Measurements from ENCODE around the gene PTN. TPM values are rescaled to one million over a fixed set of nuclear protein-coding genes. Genes with fewer than 3 reads are reported as not detected.

The PTN gene
- total RNA-seq, 2 experiments from 2014 or later = not detected

GRCh38 chr7:137345799-137346449 is 2.4 kb upstream of the PTN start:
- no peak for DNase-seq
- Mint-ChIP-seq H3K27ac (no peak overlapping the region), H3K4me3 (no peak overlapping the region), H3K9me3 (peaks cover 2% of the 10 kb centered on the region), H3K27me3 (ENCODE audit: low read depth) (peaks cover 16% of the 10 kb centered on the region), H3K36me3 (ENCODE audit: low read depth) (no peaks in the 10 kb centered on the region), H3K4me1 (ENCODE audit: low read depth) (peaks cover 2% of the 10 kb centered on the region)
- intact Hi-C loops (cut with micrococcal nuclease) = no loop called here
- CTCF ChIA-PET = no interaction called here

DNA sequence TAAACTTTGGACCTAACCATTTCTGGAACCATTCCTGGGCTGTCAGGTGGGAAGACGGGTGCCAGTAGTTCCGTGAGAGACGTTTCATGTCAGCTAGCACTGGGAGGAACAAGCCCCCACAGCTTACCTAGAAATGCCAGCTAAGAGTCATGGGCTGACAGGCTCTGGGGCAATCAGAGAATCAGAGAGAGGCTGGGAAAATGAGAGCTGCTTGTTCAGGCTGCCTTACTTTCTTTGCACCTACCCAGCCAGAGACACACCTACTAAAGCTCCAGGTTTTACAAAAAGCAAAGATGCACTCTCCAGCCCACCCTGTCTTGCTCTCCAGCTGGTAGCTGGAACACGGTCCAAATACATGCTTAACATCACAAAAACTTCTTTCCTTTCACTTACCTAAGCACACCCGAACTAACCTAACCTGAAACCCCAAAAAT is 688 bp downstream of the PTN start:
- CTCF ChIA-PET = no interaction called here
- no peak overlapping the region for H3K27ac Mint-ChIP-seq

DNA sequence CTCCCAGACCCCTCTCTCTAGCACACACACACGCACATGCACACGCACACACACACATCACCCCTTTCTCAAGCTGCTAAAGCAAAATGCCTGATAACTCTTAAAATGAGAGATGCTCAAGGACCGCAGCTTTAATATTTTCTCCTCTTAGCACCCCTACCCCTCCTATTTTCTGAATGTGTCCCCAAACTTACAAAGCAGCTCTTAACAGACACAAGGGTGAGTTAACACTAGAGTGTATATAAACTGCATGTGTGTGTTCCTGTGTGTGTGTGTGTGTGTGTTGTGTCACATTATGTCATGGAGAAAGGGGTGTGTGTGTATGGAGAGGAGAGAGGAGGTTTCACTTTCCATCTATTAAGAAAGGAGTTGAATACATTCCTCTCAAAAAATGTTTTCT is 1.3 kb downstream of the PTN start:
- peaks cover 4% of the 10 kb centered on the region for H3K9me3 Mint-ChIP-seq
- no peaks in the 10 kb centered on the region for H3K36me3 Mint-ChIP-seq (ENCODE audit: low read depth)
- no peak overlapping the region for H3K27ac Mint-ChIP-seq
- CTCF ChIA-PET = no interaction called here
- peaks cover 2% of the 10 kb centered on the region for H3K4me1 Mint-ChIP-seq (ENCODE audit: low read depth)
- intact Hi-C loops (cut with micrococcal nuclease) = no loop called here
- DNase-seq = no peak
- peaks cover 16% of the 10 kb centered on the region for H3K27me3 Mint-ChIP-seq (ENCODE audit: low read depth)
- H3K4me3 Mint-ChIP-seq = no peak overlapping the region

More for the DNA sequence above, 688 bp downstream of the PTN start:
- Mint-ChIP-seq H3K36me3 (ENCODE audit: low read depth) (no peaks in the 10 kb centered on the region), H3K4me3 (no peak overlapping the region), H3K9me3 (peaks cover 2% of the 10 kb centered on the region), H3K4me1 (ENCODE audit: low read depth) (peaks cover 2% of the 10 kb centered on the region), H3K27me3 (ENCODE audit: low read depth) (peaks cover 16% of the 10 kb centered on the region)
- DNase-seq = no peak
- intact Hi-C loops (cut with micrococcal nuclease) = no loop called here

GRCh38 chr7:137337902-137338301 is 5.6 kb downstream of the PTN start:
- CTCF ChIA-PET = no interaction called here
- H3K36me3 Mint-ChIP-seq (ENCODE audit: low read depth) = no peaks in the 10 kb centered on the region
- H3K9me3 Mint-ChIP-seq = peaks cover 3% of the 10 kb centered on the region
- intact Hi-C loops (cut with micrococcal nuclease) = no loop called here
- no peaks in the 10 kb centered on the region for H3K4me1 Mint-ChIP-seq (ENCODE audit: low read depth)
- no peaks in the 10 kb centered on the region for H3K27me3 Mint-ChIP-seq (ENCODE audit: low read depth)
- no peak overlapping the region for H3K4me3 Mint-ChIP-seq
- no peak for DNase-seq
- H3K27ac Mint-ChIP-seq = no peak overlapping the region

DNA sequence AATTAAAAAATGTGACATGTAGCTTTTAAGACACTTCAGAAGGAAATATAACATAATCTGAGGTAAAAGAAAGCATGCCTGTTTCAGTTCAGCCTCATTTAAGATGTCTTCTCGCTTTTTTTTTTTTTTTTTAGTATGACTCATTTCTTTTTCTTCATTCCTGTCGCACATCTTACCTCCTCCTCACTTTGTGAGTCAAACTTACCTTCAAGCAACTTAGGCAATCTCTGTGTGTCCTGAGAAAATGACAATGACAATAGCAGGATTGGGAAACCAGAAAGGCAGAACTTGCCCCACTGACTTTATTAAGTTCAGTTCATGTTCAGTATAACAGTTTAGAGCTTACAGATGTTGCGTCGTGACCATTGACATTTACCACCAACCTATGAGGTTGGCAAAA is 7.7 kb downstream of the PTN start:
- no peaks in the 10 kb centered on the region for H3K4me1 Mint-ChIP-seq (ENCODE audit: low read depth)
- no peaks in the 10 kb centered on the region for H3K27me3 Mint-ChIP-seq (ENCODE audit: low read depth)
- intact Hi-C loops (cut with micrococcal nuclease) = no loop called here

GRCh38 chr7:137331378-137331777 is 12.2 kb downstream of the PTN start:
- Mint-ChIP-seq H3K4me1 (ENCODE audit: low read depth) (no peaks in the 10 kb centered on the region), H3K27me3 (ENCODE audit: low read depth) (no peaks in the 10 kb centered on the region), H3K4me3 (no peak overlapping the region), H3K9me3 (peaks cover 1% of the 10 kb centered on the region), H3K27ac (no peak overlapping the region), H3K36me3 (ENCODE audit: low read depth) (no peaks in the 10 kb centered on the region)
- intact Hi-C loops (cut with micrococcal nuclease) = no loop called here
- CTCF ChIA-PET = no interaction called here
- DNase-seq = no peak

More for the DNA sequence above, 7.7 kb downstream of the PTN start:
- no peak overlapping the region for H3K4me3 Mint-ChIP-seq
- H3K36me3 Mint-ChIP-seq (ENCODE audit: low read depth) = no peaks in the 10 kb centered on the region
- no peak overlapping the region for H3K27ac Mint-ChIP-seq
- H3K9me3 Mint-ChIP-seq = peaks cover 3% of the 10 kb centered on the region
- no peak for DNase-seq
- CTCF ChIA-PET = no interaction called here

- Mint-ChIP-seq H3K4me3 (no peak overlapping the region), H3K27ac (no peak overlapping the region), H3K36me3 (ENCODE audit: low read depth) (no peaks in the 10 kb centered on the region), H3K27me3 (ENCODE audit: low read depth) (no peaks in the 10 kb centered on the region), H3K4me1 (ENCODE audit: low read depth) (no peaks in the 10 kb centered on the region), H3K9me3 (peaks cover 3% of the 10 kb centered on the region)
- CTCF ChIA-PET = no interaction called here
- DNase-seq = no peak
- intact Hi-C loops (cut with micrococcal nuclease) = no loop called here
Measured at GRCh38 chr7:137329411-137329810, 14.1 kb downstream of the PTN start.

GRCh38 chr7:137328373-137329120 is 15.0 kb downstream of the PTN start:
- DNase-seq = no peak
- Mint-ChIP-seq H3K4me1 (ENCODE audit: low read depth) (no peaks in the 10 kb centered on the region), H3K4me3 (no peak overlapping the region), H3K36me3 (ENCODE audit: low read depth) (no peaks in the 10 kb centered on the region), H3K27ac (no peak overlapping the region), H3K9me3 (peaks cover 3% of the 10 kb centered on the region), H3K27me3 (ENCODE audit: low read depth) (no peaks in the 10 kb centered on the region)
- CTCF ChIA-PET = no interaction called here
- intact Hi-C loops (cut with micrococcal nuclease) = no loop called here

GRCh38 chr7:137325927-137326326 is 17.6 kb downstream of the PTN start:
- intact Hi-C loops (cut with micrococcal nuclease) = no loop called here
- no peak overlapping the region for H3K27ac Mint-ChIP-seq
- H3K4me1 Mint-ChIP-seq (ENCODE audit: low read depth) = no peaks in the 10 kb centered on the region
- no peak for DNase-seq
- H3K9me3 Mint-ChIP-seq = peaks cover 4% of the 10 kb centered on the region
- H3K36me3 Mint-ChIP-seq (ENCODE audit: low read depth) = no peaks in the 10 kb centered on the region
- H3K27me3 Mint-ChIP-seq (ENCODE audit: low read depth) = no peaks in the 10 kb centered on the region
- CTCF ChIA-PET = no interaction called here
- H3K4me3 Mint-ChIP-seq = no peak overlapping the region

DNA sequence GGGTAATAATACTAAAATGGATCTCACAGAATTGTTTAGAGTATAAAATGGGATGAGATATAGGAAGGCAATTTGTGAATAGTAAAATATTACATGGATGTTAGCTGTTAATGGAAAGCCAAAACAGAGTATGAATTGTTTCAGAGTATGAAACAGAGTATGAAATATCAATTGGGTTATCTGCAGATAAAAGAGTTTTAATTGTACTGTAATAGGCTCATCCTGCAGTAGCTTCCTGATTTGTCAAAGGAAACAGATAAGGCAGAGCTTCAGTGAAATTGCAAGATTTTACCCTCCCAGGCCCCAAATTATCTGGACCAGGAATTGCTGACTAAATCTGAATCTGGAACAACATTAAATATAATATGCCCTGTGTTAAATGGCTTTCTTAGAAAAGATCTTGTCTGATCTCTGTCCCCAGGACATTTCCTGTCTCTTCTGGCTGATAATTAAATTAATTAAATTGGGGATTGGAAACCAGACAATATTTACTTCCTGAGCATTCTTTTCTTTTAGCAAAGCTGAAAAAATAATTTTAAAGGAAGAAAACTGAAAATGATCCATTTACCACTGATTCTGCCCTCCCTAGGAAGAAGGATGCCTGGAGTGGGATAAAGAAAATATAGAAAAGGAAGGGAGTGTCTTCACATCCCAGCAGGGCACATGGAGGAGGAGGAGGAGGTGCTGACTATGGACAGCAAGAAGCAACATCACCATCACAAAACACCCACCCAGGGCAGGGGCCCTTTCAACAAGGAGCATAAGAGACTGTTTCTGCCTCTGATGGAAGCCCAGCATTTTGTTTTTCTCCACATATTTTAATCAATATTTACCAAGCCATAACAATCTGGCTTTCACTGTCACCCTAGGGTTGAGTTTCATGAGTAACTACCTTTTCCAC is 18.5 kb downstream of the PTN start:
- Mint-ChIP-seq H3K4me3 (no peak overlapping the region), H3K27me3 (ENCODE audit: low read depth) (no peaks in the 10 kb centered on the region), H3K4me1 (ENCODE audit: low read depth) (no peaks in the 10 kb centered on the region), H3K9me3 (peaks cover 4% of the 10 kb centered on the region), H3K27ac (no peak overlapping the region), H3K36me3 (ENCODE audit: low read depth) (no peaks in the 10 kb centered on the region)
- no peak for DNase-seq
- intact Hi-C loops (cut with micrococcal nuclease) = no loop called here
- CTCF ChIA-PET = interaction anchor here (0.7 kb wide), 1 partner anchor 92 kb away, joined by 3 read pairs; no protein-coding TSS in a partner anchor

DNA sequence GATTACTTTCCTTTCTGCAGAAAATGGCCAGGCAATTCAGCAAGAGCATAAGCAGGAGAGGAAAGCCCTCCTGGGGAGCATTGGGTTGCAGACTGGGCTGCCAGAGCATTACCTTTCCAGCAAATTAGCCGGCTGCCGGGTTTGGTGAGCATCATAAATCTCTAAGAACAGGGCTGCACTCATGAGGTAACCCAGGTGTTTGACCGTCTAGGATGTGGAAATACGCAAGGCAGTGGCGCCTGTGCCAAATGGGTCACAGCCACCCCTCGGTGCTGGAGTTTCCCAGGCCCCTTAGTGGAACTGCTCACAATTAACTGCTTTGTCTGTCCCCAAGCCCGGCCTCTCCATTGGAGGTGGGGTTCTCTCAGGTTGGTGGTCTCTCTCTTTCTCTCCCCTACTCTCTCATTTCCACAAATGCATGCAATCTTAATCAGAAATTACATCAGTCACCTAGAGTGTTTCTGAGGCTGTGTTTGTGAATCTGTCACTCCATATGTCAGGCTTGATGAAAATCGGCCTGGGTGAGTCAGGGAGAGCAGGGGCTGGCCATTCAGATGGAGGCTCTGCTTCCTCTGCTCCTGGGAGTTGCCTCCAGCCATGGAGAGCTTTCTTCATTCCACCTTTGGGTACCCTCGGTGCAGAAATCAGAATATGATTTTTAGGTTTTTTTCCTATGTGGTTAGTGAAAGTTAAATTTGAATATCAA is 26.7 kb downstream of the PTN start:
- H3K27me3 Mint-ChIP-seq (ENCODE audit: low read depth) = no peaks in the 10 kb centered on the region
- DNase-seq = no peak
- no peak overlapping the region for H3K27ac Mint-ChIP-seq
- intact Hi-C loops (cut with micrococcal nuclease) = no loop called here
- CTCF ChIA-PET = no interaction called here
- H3K36me3 Mint-ChIP-seq (ENCODE audit: low read depth) = no peaks in the 10 kb centered on the region
- no peaks in the 10 kb centered on the region for H3K9me3 Mint-ChIP-seq
- no peak overlapping the region for H3K4me3 Mint-ChIP-seq
- no peaks in the 10 kb centered on the region for H3K4me1 Mint-ChIP-seq (ENCODE audit: low read depth)

DNA sequence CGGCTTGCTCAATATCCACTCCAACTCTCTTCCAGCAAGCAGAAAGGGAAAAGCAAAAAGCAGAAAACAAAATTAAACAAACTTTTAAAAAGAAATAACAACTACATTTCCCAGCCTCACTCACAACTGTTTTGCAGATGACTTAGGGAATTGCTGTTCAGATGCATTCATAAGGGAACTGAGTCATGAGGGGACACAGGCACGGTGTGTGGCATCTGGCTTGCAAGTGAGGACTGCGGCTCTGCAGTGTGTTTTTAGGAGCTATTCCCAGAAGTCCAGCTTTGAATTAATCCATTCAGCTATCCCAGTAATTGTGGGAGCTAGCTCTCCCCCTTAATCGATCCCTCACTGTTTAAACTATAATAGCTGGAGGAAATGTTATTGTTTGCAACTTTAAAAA is 30.3 kb downstream of the PTN start:
- H3K27ac Mint-ChIP-seq = no peak overlapping the region
- H3K4me3 Mint-ChIP-seq = no peak overlapping the region
- H3K4me1 Mint-ChIP-seq (ENCODE audit: low read depth) = no peaks in the 10 kb centered on the region
- DNase-seq = no peak
- CTCF ChIA-PET = no interaction called here
- H3K36me3 Mint-ChIP-seq (ENCODE audit: low read depth) = no peaks in the 10 kb centered on the region
- no peaks in the 10 kb centered on the region for H3K27me3 Mint-ChIP-seq (ENCODE audit: low read depth)
- intact Hi-C loops (cut with micrococcal nuclease) = no loop called here
- no peaks in the 10 kb centered on the region for H3K9me3 Mint-ChIP-seq

All from activated naive CD4-positive, alpha-beta T cell treated with anti-CD3 and anti-CD28 coated beads for 36 hours (primary cell).